KBM-7 (cell line): ENCODE data around the gene COMT.

Source experiments
- DNase-seq: peaks from one replicate; pipeline ENCODE4 v3.0.0-alpha.2; 2015
- in situ Hi-C: fragments of 300-500 bp; cut with MboI; formaldehyde crosslinking; loops from 2 replicates; pipeline ENCODE4 v1.14.3; 2020; ENCODE audit warnings: low sequenced_read_pairs, low pct_unique_long_range_greater_than_20kb, mixed read lengths

The COMT gene

GRCh38 chr22:19974268-19974861 lies 32.8 kb downstream of the COMT start:
- in situ Hi-C loops = no loop called here
- peak; percentile 62 for DNase-seq

- peak; percentile 84 for DNase-seq
- in situ Hi-C loops = no loop called here
Measured at GRCh38 chr22:19974935-19975706, 33.5 kb downstream of the COMT start.

GRCh38 chr22:19975707-19976035 lies 34.1 kb downstream of the COMT start:
- no peak for DNase-seq
- in situ Hi-C loops = no loop called here

GRCh38 chr22:19976671-19977070 lies 35.1 kb downstream of the COMT start:
- DNase-seq = no peak
- in situ Hi-C loops = no loop called here

- in situ Hi-C loops = no loop called here
- no peak for DNase-seq
Measured at GRCh38 chr22:19977296-19978243, 36.0 kb downstream of the COMT start.

- no peak for DNase-seq
- in situ Hi-C loops = no loop called here
Measured at GRCh38 chr22:19978748-19979147, 37.2 kb downstream of the COMT start.

- in situ Hi-C loops = no loop called here
- DNase-seq = no peak
Measured at GRCh38 chr22:19979712-19980493, 38.3 kb downstream of the COMT start.

GRCh38 chr22:19980766-19981165 lies 39.2 kb downstream of the COMT start:
- no peak for DNase-seq
- in situ Hi-C loops = no loop called here

GRCh38 chr22:19981171-19981960 lies 39.8 kb downstream of the COMT start:
- in situ Hi-C loops = no loop called here
- no peak for DNase-seq

GRCh38 chr22:19981961-19982920 lies 40.7 kb downstream of the COMT start:
- in situ Hi-C loops = no loop called here

GRCh38 chr22:19982991-19983578 lies 41.5 kb downstream of the COMT start:
- DNase-seq = no peak
- in situ Hi-C loops = no loop called here

More at GRCh38 chr22:19981961-19982920, 40.7 kb downstream of the COMT start:
- no peak for DNase-seq

GRCh38 chr22:19983741-19984140 lies 42.2 kb downstream of the COMT start:
- in situ Hi-C loops = no loop called here
- DNase-seq = no peak

- DNase-seq = no peak
- in situ Hi-C loops = no loop called here
Measured at GRCh38 chr22:19984201-19984753, 42.7 kb downstream of the COMT start.

- DNase-seq = no peak
- in situ Hi-C loops = no loop called here
Measured at GRCh38 chr22:19984851-19985811, 43.6 kb downstream of the COMT start.

- in situ Hi-C loops = no loop called here
- no peak for DNase-seq
Measured at GRCh38 chr22:19986011-19986409, 44.4 kb downstream of the COMT start.
